NCI-H1436 treated with DMSO at 0.1 percent for 48 hours (cell line): Measurements from ENCODE around the gene ITPK1.

Source experiments
- DNase-seq: peaks from one replicate; lab custom pipeline; 2025; lab: John Stamatoyannopoulos, UW

ITPK1 gene

GRCh38 chr14:92968291-92969020 lies 147.3 kb downstream of the ITPK1 start:
- no peak for DNase-seq

GRCh38 chr14:92967346-92967926 lies 148.3 kb downstream of the ITPK1 start:
- no peak for DNase-seq

GRCh38 chr14:92965281-92965680 lies 150.4 kb downstream of the ITPK1 start:
- DNase-seq, result no peak

GRCh38 chr14:92964124-92965109 lies 151.3 kb downstream of the ITPK1 start:
- no peak for DNase-seq

- no peak for DNase-seq
Observed at GRCh38 chr14:92963301-92964123, 152.2 kb downstream of the ITPK1 start.

- no peak for DNase-seq
Observed at GRCh38 chr14:92962831-92963095, 153.0 kb downstream of the ITPK1 start.

GRCh38 chr14:92962031-92962830 lies 153.5 kb downstream of the ITPK1 start:
- no peak for DNase-seq

- no peak for DNase-seq
Observed at GRCh38 chr14:92961567-92961855, 154.2 kb downstream of the ITPK1 start.

- DNase-seq, result no peak
Observed at GRCh38 chr14:92960706-92961566, 154.8 kb downstream of the ITPK1 start.

- DNase-seq, result no peak
Observed at GRCh38 chr14:92959761-92960680, 155.7 kb downstream of the ITPK1 start.

- no peak for DNase-seq
Observed at GRCh38 chr14:92959189-92959531, 156.6 kb downstream of the ITPK1 start.

- DNase-seq, result no peak
Observed at GRCh38 chr14:92958373-92959188, 157.1 kb downstream of the ITPK1 start.

- DNase-seq, result no peak
Observed at GRCh38 chr14:92956961-92957360, 158.8 kb downstream of the ITPK1 start.

- DNase-seq, result no peak
Observed at GRCh38 chr14:92955381-92955780, 160.3 kb downstream of the ITPK1 start.

GRCh38 chr14:92954933-92955332 lies 160.8 kb downstream of the ITPK1 start:
- no peak for DNase-seq

GRCh38 chr14:92953526-92953925 lies 162.2 kb downstream of the ITPK1 start:
- DNase-seq, result no peak

GRCh38 chr14:92952481-92953298 lies 163.0 kb downstream of the ITPK1 start:
- no peak for DNase-seq
